Measurements from ENCODE around the gene PLPP4. TPM values are rescaled to one million over a fixed set of nuclear protein-coding genes. Genes with fewer than 3 reads are reported as not detected.
"Not testable (repeated sequence)": the region's sequence is repeated elsewhere in the genome, so short reads cannot be mapped to it uniquely, and the experiment has no call there.

Gene PLPP4
- polyA plus RNA-seq, 2 donors = not detected

- Histone ChIP-seq H3K4me3 (ENCODE audit: low read depth in 1 of 2, low read length in 2 of 2) (no peak overlapping the region), H3K9me3 (ENCODE audit: control insufficient read depth in 2 of 2, insufficient read depth in 1 of 2, low read depth in 1 of 2, low read length in 1 of 2) (no peaks in the 10 kb centered on the region), H3K27ac (ENCODE audit: low read depth in 2 of 2, low read length in 1 of 2) (no peak overlapping the region), H3K27me3 (ENCODE audit: control insufficient read depth in 1 of 2, insufficient read depth in 2 of 2, low read length in 2 of 2) (no peaks in the 10 kb centered on the region), H3K4me1 (ENCODE audit: control insufficient read depth in 2 of 2, insufficient read depth in 2 of 2, low read length in 1 of 2) (no peaks in the 10 kb centered on the region), H3K36me3 (ENCODE audit: control insufficient read depth in 2 of 2, insufficient read depth in 2 of 2, low read length in 1 of 2) (no peaks in the 10 kb centered on the region)
- WGBS, 2 donors = 87 to 89% methylated on average over 11 of the region's 11 CpGs
Observed at GRCh38 chr10:120493411-120494312, 36.6 kb downstream of the PLPP4 start.

GRCh38 chr10:120494313-120494710 is 37.3 kb downstream of the PLPP4 start:
- Histone ChIP-seq H3K9me3 (ENCODE audit: control insufficient read depth in 2 of 2, insufficient read depth in 1 of 2, low read depth in 1 of 2, low read length in 1 of 2) (no peaks in the 10 kb centered on the region), H3K4me3 (ENCODE audit: low read depth in 1 of 2, low read length in 2 of 2) (no peak overlapping the region), H3K27ac (ENCODE audit: low read depth in 2 of 2, low read length in 1 of 2) (no peak overlapping the region), H3K27me3 (ENCODE audit: control insufficient read depth in 1 of 2, insufficient read depth in 2 of 2, low read length in 2 of 2) (no peaks in the 10 kb centered on the region), H3K36me3 (ENCODE audit: control insufficient read depth in 2 of 2, insufficient read depth in 2 of 2, low read length in 1 of 2) (no peaks in the 10 kb centered on the region), H3K4me1 (ENCODE audit: control insufficient read depth in 2 of 2, insufficient read depth in 2 of 2, low read length in 1 of 2) (no peaks in the 10 kb centered on the region)
- 90 to 91% methylated on average over 6 of the region's 6 CpGs for WGBS, 2 donors

- Histone ChIP-seq H3K27ac (ENCODE audit: low read depth in 2 of 2, low read length in 1 of 2) (no peak overlapping the region), H3K27me3 (ENCODE audit: control insufficient read depth in 1 of 2, insufficient read depth in 2 of 2, low read length in 2 of 2) (no peaks in the 10 kb centered on the region), H3K4me1 (ENCODE audit: control insufficient read depth in 2 of 2, insufficient read depth in 2 of 2, low read length in 1 of 2) (no peaks in the 10 kb centered on the region), H3K4me3 (ENCODE audit: low read depth in 1 of 2, low read length in 2 of 2) (no peak overlapping the region), H3K36me3 (ENCODE audit: control insufficient read depth in 2 of 2, insufficient read depth in 2 of 2, low read length in 1 of 2) (no peaks in the 10 kb centered on the region), H3K9me3 (ENCODE audit: control insufficient read depth in 2 of 2, insufficient read depth in 1 of 2, low read depth in 1 of 2, low read length in 1 of 2) (no peaks in the 10 kb centered on the region)
- WGBS, 2 donors = 49 to 62% methylated on average over 5 of the region's 5 CpGs
Observed at GRCh38 chr10:120495226-120496009, 38.4 kb downstream of the PLPP4 start.

- Histone ChIP-seq H3K9me3 (ENCODE audit: control insufficient read depth in 2 of 2, insufficient read depth in 1 of 2, low read depth in 1 of 2, low read length in 1 of 2) (no peaks in the 10 kb centered on the region), H3K4me3 (ENCODE audit: low read depth in 1 of 2, low read length in 2 of 2) (no peak overlapping the region), H3K27ac (ENCODE audit: low read depth in 2 of 2, low read length in 1 of 2) (no peak overlapping the region), H3K36me3 (ENCODE audit: control insufficient read depth in 2 of 2, insufficient read depth in 2 of 2, low read length in 1 of 2) (no peaks in the 10 kb centered on the region), H3K27me3 (ENCODE audit: control insufficient read depth in 1 of 2, insufficient read depth in 2 of 2, low read length in 2 of 2) (no peaks in the 10 kb centered on the region), H3K4me1 (ENCODE audit: control insufficient read depth in 2 of 2, insufficient read depth in 2 of 2, low read length in 1 of 2) (no peaks in the 10 kb centered on the region)
- 58 to 65% methylated on average over 3 of the region's 3 CpGs for WGBS, 2 donors
Observed at GRCh38 chr10:120499883-120500282, 42.9 kb downstream of the PLPP4 start.

- Histone ChIP-seq H3K27me3 (ENCODE audit: control insufficient read depth in 1 of 2, insufficient read depth in 2 of 2, low read length in 2 of 2) (no peaks in the 10 kb centered on the region), H3K36me3 (ENCODE audit: control insufficient read depth in 2 of 2, insufficient read depth in 2 of 2, low read length in 1 of 2) (no peaks in the 10 kb centered on the region), H3K27ac (ENCODE audit: low read depth in 2 of 2, low read length in 1 of 2) (no peak overlapping the region), H3K9me3 (ENCODE audit: control insufficient read depth in 2 of 2, insufficient read depth in 1 of 2, low read depth in 1 of 2, low read length in 1 of 2) (no peaks in the 10 kb centered on the region), H3K4me1 (ENCODE audit: control insufficient read depth in 2 of 2, insufficient read depth in 2 of 2, low read length in 1 of 2) (no peaks in the 10 kb centered on the region), H3K4me3 (ENCODE audit: low read depth in 1 of 2, low read length in 2 of 2) (no peak overlapping the region)
- 42 to 46% methylated on average over 3 of the region's 3 CpGs for WGBS, 2 donors
Observed at GRCh38 chr10:120503689-120504088, 46.7 kb downstream of the PLPP4 start.

- H3K36me3 ChIP-seq (ENCODE audit: control insufficient read depth in 2 of 2, insufficient read depth in 2 of 2, low read length in 1 of 2); H3K27ac ChIP-seq (ENCODE audit: low read depth in 2 of 2, low read length in 1 of 2); H3K27me3 ChIP-seq (ENCODE audit: control insufficient read depth in 1 of 2, insufficient read depth in 2 of 2, low read length in 2 of 2); H3K9me3 ChIP-seq (ENCODE audit: control insufficient read depth in 2 of 2, insufficient read depth in 1 of 2, low read depth in 1 of 2, low read length in 1 of 2); H3K4me3 ChIP-seq (ENCODE audit: low read depth in 1 of 2, low read length in 2 of 2); H3K4me1 ChIP-seq (ENCODE audit: control insufficient read depth in 2 of 2, insufficient read depth in 2 of 2, low read length in 1 of 2): not testable (repeated sequence)
- 44 to 55% methylated on average over 4 of the region's 4 CpGs for WGBS, 2 donors
Observed at GRCh38 chr10:120504227-120504626, 47.2 kb downstream of the PLPP4 start.

- Histone ChIP-seq H3K27ac (ENCODE audit: low read depth in 2 of 2, low read length in 1 of 2) (no peak overlapping the region), H3K27me3 (ENCODE audit: control insufficient read depth in 1 of 2, insufficient read depth in 2 of 2, low read length in 2 of 2) (no peaks in the 10 kb centered on the region), H3K4me1 (ENCODE audit: control insufficient read depth in 2 of 2, insufficient read depth in 2 of 2, low read length in 1 of 2) (no peaks in the 10 kb centered on the region), H3K36me3 (ENCODE audit: control insufficient read depth in 2 of 2, insufficient read depth in 2 of 2, low read length in 1 of 2) (no peaks in the 10 kb centered on the region), H3K4me3 (ENCODE audit: low read depth in 1 of 2, low read length in 2 of 2) (no peak overlapping the region), H3K9me3 (ENCODE audit: control insufficient read depth in 2 of 2, insufficient read depth in 1 of 2, low read depth in 1 of 2, low read length in 1 of 2) (no peaks in the 10 kb centered on the region)
- WGBS, 2 donors = 68 to 70% methylated on average over 3 of the region's 3 CpGs
Observed at GRCh38 chr10:120505056-120505455, 48.0 kb downstream of the PLPP4 start.

GRCh38 chr10:120505866-120506265 is 48.8 kb downstream of the PLPP4 start:
- 88% methylated on average over 4 of the region's 4 CpGs for WGBS, 2 donors
- H3K4me3 ChIP-seq (ENCODE audit: low read depth in 1 of 2, low read length in 2 of 2) = no peak overlapping the region
- no peaks in the 10 kb centered on the region for H3K36me3 ChIP-seq (ENCODE audit: control insufficient read depth in 2 of 2, insufficient read depth in 2 of 2, low read length in 1 of 2)
- H3K4me1 ChIP-seq (ENCODE audit: control insufficient read depth in 2 of 2, insufficient read depth in 2 of 2, low read length in 1 of 2) = no peaks in the 10 kb centered on the region
- no peaks in the 10 kb centered on the region for H3K27me3 ChIP-seq (ENCODE audit: control insufficient read depth in 1 of 2, insufficient read depth in 2 of 2, low read length in 2 of 2)
- H3K9me3 ChIP-seq (ENCODE audit: control insufficient read depth in 2 of 2, insufficient read depth in 1 of 2, low read depth in 1 of 2, low read length in 1 of 2) = no peaks in the 10 kb centered on the region
- H3K27ac ChIP-seq (ENCODE audit: low read depth in 2 of 2, low read length in 1 of 2) = no peak overlapping the region

GRCh38 chr10:120506674-120507073 is 49.6 kb downstream of the PLPP4 start:
- 78 to 82% methylated on average over 3 of the region's 3 CpGs for WGBS, 2 donors
- Histone ChIP-seq H3K36me3 (ENCODE audit: control insufficient read depth in 2 of 2, insufficient read depth in 2 of 2, low read length in 1 of 2) (no peaks in the 10 kb centered on the region), H3K4me3 (ENCODE audit: low read depth in 1 of 2, low read length in 2 of 2) (no peak overlapping the region), H3K4me1 (ENCODE audit: control insufficient read depth in 2 of 2, insufficient read depth in 2 of 2, low read length in 1 of 2) (no peaks in the 10 kb centered on the region), H3K27me3 (ENCODE audit: control insufficient read depth in 1 of 2, insufficient read depth in 2 of 2, low read length in 2 of 2) (no peaks in the 10 kb centered on the region), H3K27ac (ENCODE audit: low read depth in 2 of 2, low read length in 1 of 2) (no peak overlapping the region), H3K9me3 (ENCODE audit: control insufficient read depth in 2 of 2, insufficient read depth in 1 of 2, low read depth in 1 of 2, low read length in 1 of 2) (no peaks in the 10 kb centered on the region)

Data from esophagus (tissue), 2 donors.